ENCODE measurements around the gene CRIM1. TPM values are rescaled to one million over a fixed set of nuclear protein-coding genes. Genes with fewer than 3 reads are reported as not detected.

Gene CRIM1
- total RNA-seq, 1 experiment from 2014 or later, result 46.5 TPM

- TF ChIP-seq EZH2 (IDR thresholded peaks at IDR 0.05; ENCODE audit: borderline replicate concordance, low read depth, low read length, poor library complexity, severe bottlenecking), result no peak
- TF ChIP-seq CTCF (conservative IDR thresholded peaks at IDR 0.05; ENCODE audit: low read depth, low read length), result no peak
- H3K27ac ChIP-seq (ENCODE audit: low read depth, low read length, poor library complexity, severe bottlenecking), result peak overlapping the region; percentile 49
- H3K4me1 ChIP-seq (ENCODE audit: insufficient read depth, low read length, poor library complexity, severe bottlenecking), result peaks cover 46% of the 10 kb centered on the region
- H3K4me3 ChIP-seq (ENCODE audit: low read depth, low read length, poor library complexity, severe bottlenecking), result peak overlapping the region; percentile 83
- DNase-seq (ENCODE audit: low spot score), result peak; percentile 64
- H3K27me3 ChIP-seq (replicated peaks; ENCODE audit: insufficient read depth, low read depth, low read length, poor library complexity), result no peaks in the 10 kb centered on the region
- no peaks in the 10 kb centered on the region for H3K9me3 ChIP-seq (ENCODE audit: low read depth, low read length, poor library complexity, severe bottlenecking)
- CTCF ChIA-PET, result interaction anchor here (1.3 to 3.2 kb wide), 5 partner anchors 19 to 150 kb away, joined by 3 to 8 read pairs (median 5); no protein-coding TSS in a partner anchor
- intact Hi-C loops (cut with micrococcal nuclease; ENCODE audit: unreplicated experiment), result loop anchor here (1.0 to 5.0 kb wide), 3 partner anchors 60 to 308 kb away; no protein-coding TSS in a partner anchor
- H3K36me3 ChIP-seq (ENCODE audit: insufficient read depth, low read length, poor library complexity, severe bottlenecking), result no peaks in the 10 kb centered on the region
- POLR2A ChIA-PET (ENCODE audit: low non-redundant PET), result interaction anchor here (0.6 kb wide), 1 partner anchor 125 kb away, joined by 3 read pairs; no protein-coding TSS in a partner anchor
- no TSS peak for BruUV-seq (replicated peaks)
Measured at GRCh38 chr2:36356990-36357846, 1.6 kb downstream of the CRIM1 start.

- TF ChIP-seq CTCF (conservative IDR thresholded peaks at IDR 0.05; ENCODE audit: low read depth, low read length), result peak; percentile 61
- no peak for TF ChIP-seq EZH2 (IDR thresholded peaks at IDR 0.05; ENCODE audit: borderline replicate concordance, low read depth, low read length, poor library complexity, severe bottlenecking)
- ChIA-PET POLR2A (ENCODE audit: low non-redundant PET) (no interaction called here), CTCF (interaction anchor here (0.5 to 1.9 kb wide), 6 partner anchors 18 to 227 kb away, joined by 3 to 8 read pairs (median 4); no protein-coding TSS in a partner anchor)
- BruUV-seq (replicated peaks), result TSS peak; percentile 30
- Histone ChIP-seq H3K27me3 (replicated peaks; ENCODE audit: insufficient read depth, low read depth, low read length, poor library complexity) (no peaks in the 10 kb centered on the region), H3K4me1 (ENCODE audit: insufficient read depth, low read length, poor library complexity, severe bottlenecking) (peaks cover 43% of the 10 kb centered on the region), H3K9me3 (ENCODE audit: low read depth, low read length, poor library complexity, severe bottlenecking) (no peaks in the 10 kb centered on the region), H3K36me3 (ENCODE audit: insufficient read depth, low read length, poor library complexity, severe bottlenecking) (no peaks in the 10 kb centered on the region), H3K27ac (ENCODE audit: low read depth, low read length, poor library complexity, severe bottlenecking) (no peak overlapping the region), H3K4me3 (ENCODE audit: low read depth, low read length, poor library complexity, severe bottlenecking) (peak overlapping the region; percentile 83)
- DNase-seq (ENCODE audit: low spot score), result peak; percentile 75
- intact Hi-C loops (cut with micrococcal nuclease; ENCODE audit: unreplicated experiment), result loop anchor here (1.0 to 5.0 kb wide), 4 partner anchors 59 to 307 kb away; no protein-coding TSS in a partner anchor
Measured at GRCh38 chr2:36357847-36358659, 2.5 kb downstream of the CRIM1 start.

GRCh38 chr2:36359067-36359466 is 3.5 kb downstream of the CRIM1 start:
- no peaks in the 10 kb centered on the region for H3K9me3 ChIP-seq (ENCODE audit: low read depth, low read length, poor library complexity, severe bottlenecking)
- DNase-seq (ENCODE audit: low spot score), result peak; percentile 34
- POLR2A ChIA-PET (ENCODE audit: low non-redundant PET), result no interaction called here
- H3K36me3 ChIP-seq (ENCODE audit: insufficient read depth, low read length, poor library complexity, severe bottlenecking), result no peaks in the 10 kb centered on the region
- no TSS peak for BruUV-seq (replicated peaks)
- H3K4me1 ChIP-seq (ENCODE audit: insufficient read depth, low read length, poor library complexity, severe bottlenecking), result peaks cover 43% of the 10 kb centered on the region
- H3K27me3 ChIP-seq (replicated peaks; ENCODE audit: insufficient read depth, low read depth, low read length, poor library complexity), result no peaks in the 10 kb centered on the region
- TF ChIP-seq EZH2 (IDR thresholded peaks at IDR 0.05; ENCODE audit: borderline replicate concordance, low read depth, low read length, poor library complexity, severe bottlenecking), result no peak
- TF ChIP-seq CTCF (conservative IDR thresholded peaks at IDR 0.05; ENCODE audit: low read depth, low read length), result peak; percentile 61
- intact Hi-C loops (cut with micrococcal nuclease; ENCODE audit: unreplicated experiment), result loop anchor here (2.0 to 5.0 kb wide), 2 partner anchors 58 to 102 kb away; no protein-coding TSS in a partner anchor
- CTCF ChIA-PET, result interaction anchor here (1.6 kb wide), 1 partner anchor 101 kb away, joined by 4 read pairs; no protein-coding TSS in a partner anchor
- H3K27ac ChIP-seq (ENCODE audit: low read depth, low read length, poor library complexity, severe bottlenecking), result no peak overlapping the region
- no peak overlapping the region for H3K4me3 ChIP-seq (ENCODE audit: low read depth, low read length, poor library complexity, severe bottlenecking)

All from A673 (cell line).